Kidney epithelial cell (primary cell): Measurements from ENCODE around the gene SARS1. TPM values are rescaled to one million over a fixed set of nuclear protein-coding genes. Genes with fewer than 3 reads are reported as not detected.

ENCODE experiments used
- DNase-seq: peaks from one replicate; pipeline ENCODE4 v3.0.0-alpha.2; 2010; ENCODE audit warnings: low read depth
- H3K27me3 ChIP-seq: 2 replicates; pipeline ENCODE4 v1.6.0; 2011; ENCODE audit warnings: low read length; ENCODE audit not compliant: control insufficient read depth, insufficient read depth
- H3K36me3 ChIP-seq: 2 replicates; pipeline ENCODE4 v1.5.1; 2011; ENCODE audit warnings: low read length; ENCODE audit not compliant: control insufficient read depth, insufficient read depth
- H3K4me3 ChIP-seq: 2 replicates; pipeline ENCODE4 v1.5.1; 2011; ENCODE audit warnings: low read depth, mild to moderate bottlenecking, control low read depth, low read length
- CTCF ChIP-seq: IDR thresholded peaks from 2 replicates; pipeline ENCODE4 v1.5.1; 2011; ENCODE audit warnings: mild to moderate bottlenecking, moderate library complexity, low read length, control low read depth, inconsistent platforms; ENCODE audit not compliant: insufficient read depth, poor library complexity, severe bottlenecking
- total RNA-seq: library from RNA; depleted of rRNA; stranded (reverse); fragments of >200 nt; gene quantifications from 2 replicates; pipeline ENCODE4 v1.2.3, GENCODE V29; 2015

SARS1 gene, protein sequence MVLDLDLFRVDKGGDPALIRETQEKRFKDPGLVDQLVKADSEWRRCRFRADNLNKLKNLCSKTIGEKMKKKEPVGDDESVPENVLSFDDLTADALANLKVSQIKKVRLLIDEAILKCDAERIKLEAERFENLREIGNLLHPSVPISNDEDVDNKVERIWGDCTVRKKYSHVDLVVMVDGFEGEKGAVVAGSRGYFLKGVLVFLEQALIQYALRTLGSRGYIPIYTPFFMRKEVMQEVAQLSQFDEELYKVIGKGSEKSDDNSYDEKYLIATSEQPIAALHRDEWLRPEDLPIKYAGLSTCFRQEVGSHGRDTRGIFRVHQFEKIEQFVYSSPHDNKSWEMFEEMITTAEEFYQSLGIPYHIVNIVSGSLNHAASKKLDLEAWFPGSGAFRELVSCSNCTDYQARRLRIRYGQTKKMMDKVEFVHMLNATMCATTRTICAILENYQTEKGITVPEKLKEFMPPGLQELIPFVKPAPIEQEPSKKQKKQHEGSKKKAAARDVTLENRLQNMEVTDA
- 367 and 411 TPM in 2 replicates for total RNA-seq

DNA sequence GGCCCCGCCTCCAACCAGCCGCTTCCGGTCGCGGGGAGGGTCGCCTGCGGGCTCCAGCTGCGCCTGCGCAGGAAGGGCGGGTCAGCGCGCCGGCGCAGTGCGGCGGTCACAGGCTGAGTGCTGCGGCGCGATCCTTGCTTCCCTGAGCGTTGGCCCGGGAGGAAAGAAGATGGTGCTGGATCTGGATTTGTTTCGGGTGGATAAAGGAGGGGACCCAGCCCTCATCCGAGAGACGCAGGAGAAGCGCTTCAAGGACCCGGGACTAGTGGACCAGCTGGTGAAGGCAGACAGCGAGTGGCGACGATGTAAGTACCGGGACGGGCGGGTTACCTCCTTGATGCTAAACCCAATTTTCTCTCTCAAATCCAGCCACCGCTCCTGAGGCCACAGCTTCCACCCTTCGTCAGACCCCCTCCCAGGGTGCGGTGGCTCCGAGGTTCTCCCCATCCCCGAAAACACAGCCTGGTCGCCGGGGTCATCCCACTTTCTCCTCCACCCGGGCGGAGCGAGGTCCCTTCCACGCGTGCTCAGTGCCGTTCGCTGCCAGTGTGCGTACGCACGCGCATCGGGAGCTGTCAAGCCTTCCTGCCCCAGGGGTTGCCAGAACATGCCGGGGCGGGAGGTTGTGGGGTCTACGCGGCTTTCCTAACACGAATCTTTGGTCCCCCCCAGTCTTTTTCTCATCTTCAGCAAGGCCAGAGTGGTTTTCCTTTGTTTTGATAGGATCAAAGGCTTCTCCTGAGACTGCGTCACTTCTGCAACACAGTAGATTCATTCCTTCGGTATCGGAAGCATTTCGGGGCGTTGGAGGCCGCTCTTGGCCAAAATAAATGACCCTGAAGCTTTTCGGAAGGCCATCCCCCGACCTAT, at the start of gene SARS1:
SARS1 (plus strand) TSS at position 95 of the 870 bp plus-strand sequence; CDS start at position 170, 75 bp downstream.
- H3K4me3 ChIP-seq = peak within 1 kb of the TSS; percentile 98
- DNase-seq = peak; percentile 34
- no peaks in the 10 kb centered on the region for H3K27me3 ChIP-seq
- no peaks in the 10 kb centered on the region for H3K36me3 ChIP-seq
- TF ChIP-seq CTCF = no peak

- no peaks in the 10 kb centered on the region for H3K36me3 ChIP-seq
- no peak for DNase-seq
- no peak for TF ChIP-seq CTCF
These were observed 49.2 kb upstream of the SARS1 start for GRCh38 chr1:109164538-109164937.

DNA sequence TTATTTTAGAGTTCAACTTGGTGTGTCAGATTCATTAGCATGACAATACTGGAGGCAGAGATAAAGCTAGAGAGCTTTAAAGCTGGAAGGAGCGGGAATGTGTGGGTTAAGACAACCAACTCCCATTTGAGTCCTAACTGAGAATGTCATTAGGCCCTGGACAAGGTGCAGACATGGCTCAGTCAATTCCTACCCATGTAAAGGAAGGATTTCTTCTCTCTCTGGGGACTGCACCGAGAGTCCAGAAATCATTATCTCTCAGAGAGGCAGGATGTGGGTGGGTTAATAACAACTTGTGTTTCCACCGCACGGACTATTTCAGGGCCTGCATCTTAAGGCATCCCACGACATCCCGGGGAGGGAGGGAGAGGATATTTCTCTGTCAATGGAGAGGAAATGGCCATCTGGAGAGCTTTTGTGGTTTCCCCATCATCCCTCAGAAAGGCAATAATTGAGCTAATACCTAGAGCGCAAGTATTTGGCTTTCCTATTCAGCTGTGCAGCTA, 46.7 kb upstream of the SARS1 start:
- Histone ChIP-seq H3K4me3 (no peak overlapping the region), H3K27me3 (no peaks in the 10 kb centered on the region), H3K36me3 (no peaks in the 10 kb centered on the region)
- DNase-seq = no peak
- no peak for TF ChIP-seq CTCF

More at GRCh38 chr1:109164538-109164937, 49.2 kb upstream of the SARS1 start:
- Histone ChIP-seq H3K27me3 (no peaks in the 10 kb centered on the region), H3K4me3 (no peak overlapping the region)

DNA sequence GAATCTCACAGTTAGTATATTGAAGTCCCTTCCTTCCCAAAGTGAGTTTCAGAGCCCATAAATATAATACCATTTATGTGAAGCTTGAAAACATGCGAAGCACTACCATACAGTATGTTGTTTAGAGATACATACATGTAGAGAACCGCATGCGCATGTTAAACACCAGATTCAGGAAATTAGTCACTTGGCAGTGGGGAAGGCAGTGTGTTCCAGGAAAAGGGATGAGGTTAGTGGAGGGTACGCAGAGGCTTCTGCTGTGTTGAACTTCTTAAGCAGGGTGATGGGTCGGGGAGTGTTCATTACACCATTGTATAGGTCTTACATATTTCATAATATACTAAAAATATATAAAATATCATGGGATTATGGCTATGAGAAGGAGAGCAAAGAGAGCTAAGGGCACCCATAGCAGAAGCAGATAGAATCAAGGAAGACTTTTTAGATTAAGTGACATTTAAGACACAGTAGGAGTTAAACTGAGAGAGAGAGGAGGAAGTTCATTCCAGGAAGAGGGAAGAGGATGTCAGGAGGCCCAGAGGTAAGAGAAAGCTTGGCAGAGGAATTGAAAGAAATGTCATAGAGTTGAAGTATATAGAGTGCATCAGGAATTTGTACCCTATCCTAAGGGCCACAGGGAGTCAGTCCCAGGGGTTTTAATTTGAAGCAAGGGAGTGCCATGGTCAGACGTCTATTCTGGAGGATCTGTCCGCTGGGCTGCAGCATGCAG, 43.5 kb upstream of the SARS1 start:
- no peak for DNase-seq

More for the DNA sequence above, 43.5 kb upstream of the SARS1 start:
- no peaks in the 10 kb centered on the region for H3K27me3 ChIP-seq
- H3K36me3 ChIP-seq = no peaks in the 10 kb centered on the region
- no peak overlapping the region for H3K4me3 ChIP-seq
- TF ChIP-seq CTCF = no peak
